Brain pericyte (primary cell): ENCODE results near the gene PRKCZ.
"Not testable (repeated sequence)": the region's sequence is repeated elsewhere in the genome, so short reads cannot be mapped to it uniquely, and the experiment has no call there.

Source experiments
- DNase-seq: peaks from one replicate; pipeline ENCODE4 v3.0.0-alpha.2; 2012; ENCODE audit warnings: low read depth, low spot score

Gene PRKCZ

GRCh38 chr1:2084306-2084705 is 34.1 kb downstream of the PRKCZ start:
- no peak for DNase-seq

- no peak for DNase-seq
Observed at GRCh38 chr1:2085080-2085479, 34.9 kb downstream of the PRKCZ start.

- no peak for DNase-seq
Observed at GRCh38 chr1:2086446-2087078, 36.4 kb downstream of the PRKCZ start.

GRCh38 chr1:2087766-2088165 is 37.6 kb downstream of the PRKCZ start:
- DNase-seq, result no peak

GRCh38 chr1:2088458-2088857 is 38.2 kb downstream of the PRKCZ start:
- DNase-seq, result no peak

- no peak for DNase-seq
Observed at GRCh38 chr1:2089051-2089450, 38.8 kb downstream of the PRKCZ start.

- DNase-seq, result no peak
Observed at GRCh38 chr1:2090216-2090890, 40.1 kb downstream of the PRKCZ start.

- DNase-seq, result no peak
Observed at GRCh38 chr1:2091611-2092604, 41.7 kb downstream of the PRKCZ start.

- DNase-seq, result no peak
Observed at GRCh38 chr1:2093055-2093454, 42.8 kb downstream of the PRKCZ start.

- DNase-seq, result no peak
Observed at GRCh38 chr1:2093636-2094035, 43.4 kb downstream of the PRKCZ start.

- not testable (repeated sequence) for DNase-seq
Observed at GRCh38 chr1:2094269-2095158, 44.3 kb downstream of the PRKCZ start.

- DNase-seq, result no peak
Observed at GRCh38 chr1:2095394-2095793, 45.2 kb downstream of the PRKCZ start.

- no peak for DNase-seq
Observed at GRCh38 chr1:2095981-2096736, 45.9 kb downstream of the PRKCZ start.

- no peak for DNase-seq
Observed at GRCh38 chr1:2097386-2098300, 47.4 kb downstream of the PRKCZ start.

- DNase-seq, result no peak
Observed at GRCh38 chr1:2098301-2098698, 48.1 kb downstream of the PRKCZ start.

GRCh38 chr1:2098839-2099785 is 48.9 kb downstream of the PRKCZ start:
- no peak for DNase-seq

GRCh38 chr1:2099886-2100779 is 49.9 kb downstream of the PRKCZ start:
- no peak for DNase-seq
